Upper lobe of right lung (tissue), 1 donor: ENCODE results near the gene SUB1. TPM values are rescaled to one million over a fixed set of nuclear protein-coding genes. Genes with fewer than 3 reads are reported as not detected.
"Not testable (repeated sequence)": the region's sequence is repeated elsewhere in the genome, so short reads cannot be mapped to it uniquely, and the experiment has no call there.

Experiments used
- ATAC-seq: fragments of 200-7000 bp; cut with Tn5 transposase; one replicate; pipeline ENCODE4 v1.9.1; 2020; ENCODE audit warnings: mild to moderate bottlenecking, moderate library complexity
- DNase-seq: peaks from one replicate; pipeline ENCODE4 v3.0.0-alpha.2; 2020
- H3K27ac ChIP-seq: fragments of 200-600 bp; one replicate; pipeline ENCODE4 v1.8.0; 2022
- H3K27me3 ChIP-seq: fragments of 200-600 bp; one replicate; pipeline ENCODE4 v1.8.0; 2022; ENCODE audit warnings: mild to moderate bottlenecking
- H3K36me3 ChIP-seq: fragments of 200-600 bp; one replicate; pipeline ENCODE4 v1.8.0; 2022
- H3K4me1 ChIP-seq: fragments of 200-600 bp; one replicate; pipeline ENCODE4 v1.8.0; 2022
- H3K4me3 ChIP-seq: fragments of 200-600 bp; one replicate; pipeline ENCODE4 v1.8.0; 2022; ENCODE audit warnings: mild to moderate bottlenecking
- H3K9me3 ChIP-seq: fragments of 200-600 bp; one replicate; pipeline ENCODE4 v1.8.0; 2022
- intact Hi-C: fragments of 100-400 bp; cut with DNase I; formaldehyde crosslinking; loops from one replicate; pipeline ENCODE4 v1.11.0; 2022
- total RNA-seq: library from RNA; stranded (reverse); fragmentation: NEBNext Ultra II Directional; extraction: Animal tissue kit (Norgen Biotek cat#: 25700); gene quantifications from one replicate; pipeline ENCODE4 v1.2.1, GENCODE V29; 2021
- TF ChIP-seq, protein P1 (sequence below): fragments of 200-600 bp; IDR thresholded peaks from one replicate; pipeline ENCODE4 v1.8.0; 2022; ENCODE audit warnings: antibody characterized with exemption
- donor health status: DM: no; HTN: yes; CAD: no; lungs with severe emphysema.

SUB1 gene
- total RNA-seq, 1 donor from 2014 or later, result 142 TPM

- H3K4me3 ChIP-seq, result no peak overlapping the region
- H3K27me3 ChIP-seq, result no peaks in the 10 kb centered on the region
- no peaks in the 10 kb centered on the region for H3K36me3 ChIP-seq
- DNase-seq (no peak), ATAC-seq (no peak)
- intact Hi-C loops, result no loop called here
- TF ChIP-seq, protein P1, sequence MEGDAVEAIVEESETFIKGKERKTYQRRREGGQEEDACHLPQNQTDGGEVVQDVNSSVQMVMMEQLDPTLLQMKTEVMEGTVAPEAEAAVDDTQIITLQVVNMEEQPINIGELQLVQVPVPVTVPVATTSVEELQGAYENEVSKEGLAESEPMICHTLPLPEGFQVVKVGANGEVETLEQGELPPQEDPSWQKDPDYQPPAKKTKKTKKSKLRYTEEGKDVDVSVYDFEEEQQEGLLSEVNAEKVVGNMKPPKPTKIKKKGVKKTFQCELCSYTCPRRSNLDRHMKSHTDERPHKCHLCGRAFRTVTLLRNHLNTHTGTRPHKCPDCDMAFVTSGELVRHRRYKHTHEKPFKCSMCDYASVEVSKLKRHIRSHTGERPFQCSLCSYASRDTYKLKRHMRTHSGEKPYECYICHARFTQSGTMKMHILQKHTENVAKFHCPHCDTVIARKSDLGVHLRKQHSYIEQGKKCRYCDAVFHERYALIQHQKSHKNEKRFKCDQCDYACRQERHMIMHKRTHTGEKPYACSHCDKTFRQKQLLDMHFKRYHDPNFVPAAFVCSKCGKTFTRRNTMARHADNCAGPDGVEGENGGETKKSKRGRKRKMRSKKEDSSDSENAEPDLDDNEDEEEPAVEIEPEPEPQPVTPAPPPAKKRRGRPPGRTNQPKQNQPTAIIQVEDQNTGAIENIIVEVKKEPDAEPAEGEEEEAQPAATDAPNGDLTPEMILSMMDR, result no peak
- no peaks in the 10 kb centered on the region for H3K9me3 ChIP-seq
- H3K4me1 ChIP-seq, result no peaks in the 10 kb centered on the region
- no peak overlapping the region for H3K27ac ChIP-seq
Observed at GRCh38 chr5:32551865-32552264, 33.5 kb upstream of the SUB1 start.

DNA sequence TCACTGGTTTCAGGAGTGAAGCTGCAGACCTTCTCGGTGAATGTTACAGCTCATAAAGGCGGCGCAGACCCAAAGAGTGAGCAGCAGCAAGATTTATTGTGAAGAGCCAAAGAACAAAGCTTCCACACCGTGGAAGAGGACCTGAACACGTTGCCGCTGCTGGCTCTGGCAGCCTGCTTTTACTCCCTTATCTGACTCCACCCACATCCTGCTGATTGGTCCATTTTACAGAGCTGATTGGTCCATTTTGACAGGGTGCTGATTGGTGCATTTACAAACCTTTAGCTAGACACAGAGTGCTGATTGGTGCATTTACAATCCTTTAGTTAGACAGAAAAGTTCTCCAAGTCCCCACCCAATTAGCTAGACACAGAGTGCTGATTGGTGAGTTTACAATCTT, 32.9 kb upstream of the SUB1 start:
- H3K27ac ChIP-seq, ATAC-seq, H3K4me1 ChIP-seq, H3K9me3 ChIP-seq, H3K27me3 ChIP-seq, H3K36me3 ChIP-seq, intact Hi-C loops, DNase-seq, H3K4me3 ChIP-seq: not testable (repeated sequence)

GRCh38 chr5:32552936-32553335, 32.4 kb upstream of the SUB1 start:
- intact Hi-C loops, result no loop called here
- DNase-seq (no peak), ATAC-seq (no peak)
- TF ChIP-seq, protein P1, result no peak
- H3K9me3 ChIP-seq, result no peaks in the 10 kb centered on the region
- H3K27me3 ChIP-seq, result no peaks in the 10 kb centered on the region
- H3K4me3 ChIP-seq, result no peak overlapping the region
- no peaks in the 10 kb centered on the region for H3K4me1 ChIP-seq
- H3K27ac ChIP-seq, result no peak overlapping the region
- H3K36me3 ChIP-seq, result no peaks in the 10 kb centered on the region

- H3K9me3 ChIP-seq, intact Hi-C loops, H3K4me3 ChIP-seq, H3K27me3 ChIP-seq, H3K36me3 ChIP-seq, DNase-seq, H3K27ac ChIP-seq, ATAC-seq, H3K4me1 ChIP-seq: not testable (repeated sequence)
Observed at GRCh38 chr5:32554181-32554780, 31.1 kb upstream of the SUB1 start.

- intact Hi-C loops, DNase-seq, H3K9me3 ChIP-seq, H3K36me3 ChIP-seq, ATAC-seq, H3K27me3 ChIP-seq, H3K4me1 ChIP-seq, H3K27ac ChIP-seq, H3K4me3 ChIP-seq: not testable (repeated sequence)
Observed at GRCh38 chr5:32556543-32556942, 28.8 kb upstream of the SUB1 start.

DNA sequence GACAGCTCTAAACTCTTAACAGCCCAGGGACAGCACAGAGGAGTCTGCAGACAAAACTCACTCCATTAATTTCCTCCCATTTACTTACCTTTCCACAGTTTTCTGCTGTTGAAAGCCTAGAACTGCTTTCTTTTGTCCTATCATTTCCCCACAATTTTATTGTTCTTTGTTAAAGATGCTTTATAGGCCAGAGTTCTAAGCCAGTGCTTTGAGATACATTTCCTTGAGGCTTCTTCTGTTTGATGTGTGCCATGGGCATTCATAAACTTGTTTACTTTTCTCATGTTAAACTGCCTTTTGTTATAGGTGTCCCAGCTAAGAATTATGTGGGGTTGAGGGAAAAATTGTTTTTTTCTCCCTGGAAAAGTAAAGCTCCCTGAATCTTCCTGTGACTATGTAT, 25.9 kb upstream of the SUB1 start:
- Histone ChIP-seq H3K36me3 (no peaks in the 10 kb centered on the region), H3K4me1 (no peaks in the 10 kb centered on the region), H3K9me3 (no peaks in the 10 kb centered on the region), H3K27ac (no peak overlapping the region), H3K4me3 (no peak overlapping the region), H3K27me3 (no peaks in the 10 kb centered on the region)
- DNase-seq (no peak), ATAC-seq (no peak)
- intact Hi-C loops, result no loop called here
- TF ChIP-seq, protein P1, result no peak

DNA sequence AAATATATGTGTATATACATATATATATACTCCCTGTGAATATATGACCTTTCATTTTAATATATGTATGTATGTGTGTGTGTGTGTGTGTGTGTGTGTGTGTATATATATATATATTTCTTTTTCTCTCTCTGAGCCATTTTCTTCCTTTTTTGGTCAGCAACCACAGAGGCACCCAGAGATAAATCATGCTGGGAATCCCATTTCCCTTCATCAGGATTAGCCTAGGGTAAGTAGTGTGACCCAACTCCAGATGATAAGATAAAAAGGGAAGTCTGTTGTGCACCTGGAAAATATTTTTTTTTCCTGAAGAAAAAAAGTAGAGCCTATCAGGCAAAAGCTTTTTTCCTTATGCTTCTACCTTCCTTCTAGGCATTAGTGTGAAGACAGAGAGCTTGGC, 25.4 kb upstream of the SUB1 start:
- H3K36me3 ChIP-seq, result no peaks in the 10 kb centered on the region
- H3K4me3 ChIP-seq, result no peak overlapping the region
- intact Hi-C loops, result no loop called here
- TF ChIP-seq, protein P1, result no peak
- DNase-seq (no peak), ATAC-seq (no peak)
- no peaks in the 10 kb centered on the region for H3K4me1 ChIP-seq
- no peak overlapping the region for H3K27ac ChIP-seq
- no peaks in the 10 kb centered on the region for H3K9me3 ChIP-seq
- no peaks in the 10 kb centered on the region for H3K27me3 ChIP-seq
